GM12875 (cell line): ENCODE results near the gene CABLES1.

ENCODE experiments used
- H3K4me3 ChIP-seq: one replicate; pipeline ENCODE4 v1.5.1; 2011; ENCODE audit warnings: low read depth, low read length, control low read depth
- CTCF ChIP-seq: IDR thresholded peaks from 2 replicates; pipeline ENCODE4 v1.5.1; 2011; ENCODE audit warnings: low read depth, mild to moderate bottlenecking, control low read depth, inconsistent platforms, low read length, moderate library complexity, borderline replicate concordance; ENCODE audit not compliant: insufficient read depth

The CABLES1 gene

GRCh38 chr18:23234619-23235018 lies 99.3 kb downstream of the CABLES1 start:
- H3K4me3 ChIP-seq = no peak overlapping the region
- TF ChIP-seq CTCF = no peak

GRCh38 chr18:23235336-23235735 lies 100.1 kb downstream of the CABLES1 start:
- no peak overlapping the region for H3K4me3 ChIP-seq
- TF ChIP-seq CTCF = no peak

DNA sequence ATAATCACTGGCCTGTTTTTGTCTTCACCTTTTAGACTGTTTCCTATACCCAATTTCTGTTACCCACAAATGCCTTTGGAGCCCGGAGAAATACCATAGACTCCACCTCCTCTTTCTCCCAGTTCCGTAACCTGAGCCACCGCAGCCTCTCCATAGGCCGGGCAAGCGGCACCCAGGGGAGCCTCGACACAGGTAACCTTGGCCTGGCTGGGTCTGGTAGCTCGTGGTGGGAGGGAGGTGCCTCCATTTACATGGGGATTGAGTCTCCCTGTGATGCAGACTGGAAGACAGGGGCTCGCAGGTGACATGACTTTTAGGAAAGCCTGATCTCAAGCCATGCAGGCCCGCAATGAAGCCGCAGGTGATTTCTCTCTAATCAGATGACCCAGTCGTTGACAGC lies 100.6 kb downstream of the CABLES1 start:
- H3K4me3 ChIP-seq = no peak overlapping the region
- no peak for TF ChIP-seq CTCF

GRCh38 chr18:23236876-23237468 lies 101.7 kb downstream of the CABLES1 start:
- no peak for TF ChIP-seq CTCF
- no peak overlapping the region for H3K4me3 ChIP-seq

DNA sequence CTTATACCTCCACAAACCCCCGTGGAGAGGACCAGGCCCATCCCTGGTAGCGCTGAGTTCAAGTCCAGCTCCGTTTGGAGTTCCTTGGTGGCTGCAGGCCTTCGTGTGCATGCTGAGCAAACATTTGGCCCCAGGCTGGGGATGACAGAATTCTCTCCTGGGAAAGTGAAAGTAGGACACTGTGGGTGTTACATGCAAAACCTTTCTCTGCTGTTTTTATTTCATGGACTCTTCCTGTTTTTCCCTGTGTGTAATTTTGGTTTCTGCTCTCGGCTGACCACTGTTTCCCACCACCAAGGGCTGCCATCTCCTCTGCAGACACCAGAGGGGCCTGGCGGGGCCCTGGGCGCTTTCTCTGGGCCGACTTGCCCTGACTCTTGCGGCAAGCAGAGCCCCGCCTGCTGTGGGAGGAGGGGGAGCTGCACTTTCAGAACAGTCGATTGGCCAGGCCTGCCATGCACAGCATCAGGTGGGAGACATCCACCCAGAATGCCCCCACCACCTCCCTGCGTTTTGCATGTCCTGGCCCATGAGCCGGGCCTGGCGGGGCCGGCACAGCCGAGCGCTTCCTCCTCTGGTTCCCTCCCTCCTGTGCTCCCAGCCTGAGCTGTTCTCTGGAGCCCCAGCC lies 102.4 kb downstream of the CABLES1 start:
- peak; percentile 43 for TF ChIP-seq CTCF
- H3K4me3 ChIP-seq = no peak overlapping the region

DNA sequence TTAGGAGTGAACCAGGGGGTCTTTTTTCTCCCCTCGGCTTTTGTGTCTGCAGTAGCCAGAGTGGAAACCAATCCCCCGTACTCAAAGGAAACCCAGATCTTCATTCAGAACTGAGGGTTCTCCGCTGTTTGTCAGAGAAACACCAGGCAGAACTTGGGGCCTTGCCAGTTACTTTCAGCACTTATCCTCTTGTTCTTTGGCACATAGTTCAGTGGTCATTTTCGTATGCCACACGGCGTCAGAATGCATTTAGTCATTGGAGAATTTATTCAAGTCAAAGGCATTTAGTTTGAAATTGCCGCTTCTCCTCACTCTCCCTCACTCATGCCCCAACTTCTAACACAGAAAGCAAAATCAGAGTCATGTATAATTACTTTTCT lies 102.9 kb downstream of the CABLES1 start:
- TF ChIP-seq CTCF = no peak
- no peak overlapping the region for H3K4me3 ChIP-seq

- no peak for TF ChIP-seq CTCF
- H3K4me3 ChIP-seq = no peak overlapping the region
Observed at GRCh38 chr18:23238651-23239349, 103.5 kb downstream of the CABLES1 start.
